Measurements from ENCODE around the gene PTGES.
A peak's percentile ranks its signal among the peaks of the same experiment; 100 is the strongest.
"Not testable (repeated sequence)": the region's sequence is repeated elsewhere in the genome, so short reads cannot be mapped to it uniquely, and the experiment has no call there.

Gene PTGES

GRCh38 chr9:129781131-129781530, 28.3 kb upstream of the PTGES start:
- H3K4me3 ChIP-seq (ENCODE audit: extremely low read depth, insufficient read depth, low read length, poor library complexity, severe bottlenecking), result no peak overlapping the region
- H3K4me1 ChIP-seq (ENCODE audit: control insufficient read depth, insufficient read depth, low read length, poor library complexity, severe bottlenecking), result peaks cover 18% of the 10 kb centered on the region
- H3K36me3 ChIP-seq (ENCODE audit: control insufficient read depth, insufficient read depth, low read length), result no peaks in the 10 kb centered on the region
- H3K9me3 ChIP-seq (ENCODE audit: control insufficient read depth, low read length), result no peaks in the 10 kb centered on the region
- 91 to 93% methylated on average over 6 to 7 of the region's 8 CpGs for WGBS, 2 experiments (ENCODE audit: insufficient coverage in 2 of 2)
- no peak overlapping the region for H3K27ac ChIP-seq (ENCODE audit: low read depth, low read length, severe bottlenecking)

- WGBS, 2 experiments (ENCODE audit: insufficient coverage in 2 of 2), result 84 to 94% methylated on average over 4 to 6 of the region's 7 CpGs
- H3K36me3 ChIP-seq (ENCODE audit: control insufficient read depth, insufficient read depth, low read length), result no peaks in the 10 kb centered on the region
- H3K27ac ChIP-seq (ENCODE audit: low read depth, low read length, severe bottlenecking), result no peak overlapping the region
- H3K4me1 ChIP-seq (ENCODE audit: control insufficient read depth, insufficient read depth, low read length, poor library complexity, severe bottlenecking), result peaks cover 18% of the 10 kb centered on the region
- no peak overlapping the region for H3K4me3 ChIP-seq (ENCODE audit: extremely low read depth, insufficient read depth, low read length, poor library complexity, severe bottlenecking)
- H3K9me3 ChIP-seq (ENCODE audit: control insufficient read depth, low read length), result no peaks in the 10 kb centered on the region
Measured at GRCh38 chr9:129779560-129780190, 26.8 kb upstream of the PTGES start.

GRCh38 chr9:129778469-129778868, 25.6 kb upstream of the PTGES start:
- H3K9me3 ChIP-seq (ENCODE audit: control insufficient read depth, low read length), result no peaks in the 10 kb centered on the region
- H3K4me3 ChIP-seq (ENCODE audit: extremely low read depth, insufficient read depth, low read length, poor library complexity, severe bottlenecking), result no peak overlapping the region
- no peaks in the 10 kb centered on the region for H3K36me3 ChIP-seq (ENCODE audit: control insufficient read depth, insufficient read depth, low read length)
- 80 to 94% methylated on average over 2 to 3 of the region's 3 CpGs for WGBS, 2 experiments (ENCODE audit: insufficient coverage in 2 of 2)
- peaks cover 18% of the 10 kb centered on the region for H3K4me1 ChIP-seq (ENCODE audit: control insufficient read depth, insufficient read depth, low read length, poor library complexity, severe bottlenecking)
- no peak overlapping the region for H3K27ac ChIP-seq (ENCODE audit: low read depth, low read length, severe bottlenecking)

GRCh38 chr9:129777769-129778130, 24.9 kb upstream of the PTGES start:
- H3K4me3 ChIP-seq (ENCODE audit: extremely low read depth, insufficient read depth, low read length, poor library complexity, severe bottlenecking), result no peak overlapping the region
- WGBS, 2 experiments (ENCODE audit: insufficient coverage in 2 of 2), result 87 to 93% methylated on average over 9 of the region's 11 CpGs
- peak overlapping the region; percentile 92 for H3K27ac ChIP-seq (ENCODE audit: low read depth, low read length, severe bottlenecking)
- no peaks in the 10 kb centered on the region for H3K36me3 ChIP-seq (ENCODE audit: control insufficient read depth, insufficient read depth, low read length)
- peaks cover 18% of the 10 kb centered on the region for H3K4me1 ChIP-seq (ENCODE audit: control insufficient read depth, insufficient read depth, low read length, poor library complexity, severe bottlenecking)
- no peaks in the 10 kb centered on the region for H3K9me3 ChIP-seq (ENCODE audit: control insufficient read depth, low read length)

- peak overlapping the region; percentile 92 for H3K27ac ChIP-seq (ENCODE audit: low read depth, low read length, severe bottlenecking)
- H3K4me3 ChIP-seq (ENCODE audit: extremely low read depth, insufficient read depth, low read length, poor library complexity, severe bottlenecking), result peak overlapping the region; percentile 6
- peaks cover 18% of the 10 kb centered on the region for H3K4me1 ChIP-seq (ENCODE audit: control insufficient read depth, insufficient read depth, low read length, poor library complexity, severe bottlenecking)
- no peaks in the 10 kb centered on the region for H3K9me3 ChIP-seq (ENCODE audit: control insufficient read depth, low read length)
- H3K36me3 ChIP-seq (ENCODE audit: control insufficient read depth, insufficient read depth, low read length), result no peaks in the 10 kb centered on the region
- whole genome bisulfite sequencing, 2 experiments (ENCODE audit: insufficient coverage in 2 of 2), result 47% methylated on average over 11 to 16 of the region's 16 CpGs
Measured at GRCh38 chr9:129776938-129777768, 24.3 kb upstream of the PTGES start.

DNA sequence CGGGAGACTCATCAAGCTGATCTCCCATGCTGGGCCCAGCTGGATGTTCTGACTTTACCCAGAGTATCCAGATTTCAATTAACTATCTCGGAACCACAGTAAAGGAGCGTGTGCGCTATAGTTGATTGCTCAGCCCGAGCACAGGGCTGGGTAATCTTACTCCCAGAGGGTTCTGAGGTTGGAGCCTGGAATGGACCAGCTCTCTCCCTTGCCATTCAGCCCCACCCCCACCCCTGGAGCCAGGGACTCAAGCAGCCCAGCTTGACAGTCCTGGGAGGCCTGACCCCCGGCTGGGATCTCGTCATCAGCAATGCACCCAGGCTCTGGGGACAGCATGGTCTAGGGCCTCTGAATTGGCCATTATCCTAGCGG, 23.7 kb upstream of the PTGES start:
- peak overlapping the region; percentile 92 for H3K27ac ChIP-seq (ENCODE audit: low read depth, low read length, severe bottlenecking)
- H3K4me3 ChIP-seq (ENCODE audit: extremely low read depth, insufficient read depth, low read length, poor library complexity, severe bottlenecking), result peak overlapping the region; percentile 6
- H3K9me3 ChIP-seq (ENCODE audit: control insufficient read depth, low read length), result no peaks in the 10 kb centered on the region
- 90 to 91% methylated on average over 7 to 8 of the region's 8 CpGs for WGBS, 2 experiments (ENCODE audit: insufficient coverage in 2 of 2)
- H3K36me3 ChIP-seq (ENCODE audit: control insufficient read depth, insufficient read depth, low read length), result no peaks in the 10 kb centered on the region
- H3K4me1 ChIP-seq (ENCODE audit: control insufficient read depth, insufficient read depth, low read length, poor library complexity, severe bottlenecking), result peaks cover 18% of the 10 kb centered on the region

DNA sequence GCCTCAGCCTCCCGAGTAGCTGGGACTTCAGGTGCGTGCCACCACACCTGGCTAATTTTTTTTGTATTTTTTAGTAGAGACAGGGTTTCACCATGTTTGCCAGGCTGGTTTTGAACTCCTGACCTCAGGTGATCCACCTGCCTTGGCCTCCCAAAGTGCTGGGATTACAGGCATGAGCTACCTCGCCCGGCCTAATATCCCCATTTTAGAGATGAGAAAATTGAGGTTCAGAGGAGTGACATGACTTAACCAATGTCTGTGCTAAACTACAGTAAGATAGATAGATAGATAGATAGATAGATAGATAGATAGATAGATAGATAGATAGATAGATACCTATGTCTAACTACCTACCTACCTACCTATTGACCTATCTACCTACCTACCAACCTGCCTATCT, 23.3 kb upstream of the PTGES start:
- WGBS, 2 experiments (ENCODE audit: insufficient coverage in 2 of 2), result 100% methylated on average over 1 to 3 of the region's 4 CpGs
- peaks cover 18% of the 10 kb centered on the region for H3K4me1 ChIP-seq (ENCODE audit: control insufficient read depth, insufficient read depth, low read length, poor library complexity, severe bottlenecking)
- not testable (repeated sequence) for H3K27ac ChIP-seq (ENCODE audit: low read depth, low read length, severe bottlenecking); H3K36me3 ChIP-seq (ENCODE audit: control insufficient read depth, insufficient read depth, low read length); H3K9me3 ChIP-seq (ENCODE audit: control insufficient read depth, low read length); H3K4me3 ChIP-seq (ENCODE audit: extremely low read depth, insufficient read depth, low read length, poor library complexity, severe bottlenecking)

DNA sequence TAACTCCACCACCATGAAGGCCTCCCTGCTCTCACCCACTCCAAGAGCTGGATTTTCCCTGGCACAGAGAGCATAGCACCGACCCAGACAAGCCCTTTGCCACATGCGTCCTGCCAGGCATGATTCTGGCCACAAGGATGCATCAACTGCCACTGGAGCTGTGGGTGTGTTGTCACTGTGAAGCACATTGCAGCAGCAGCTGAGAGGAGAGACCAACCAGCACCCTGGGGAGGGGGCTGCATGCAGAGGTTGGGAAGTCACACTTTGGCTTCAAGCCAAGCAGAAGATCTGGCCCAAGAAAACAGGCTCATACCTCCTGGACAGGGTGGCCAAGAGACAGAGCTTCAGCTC, 22.6 kb upstream of the PTGES start:
- H3K9me3 ChIP-seq (ENCODE audit: control insufficient read depth, low read length), result no peaks in the 10 kb centered on the region
- H3K4me3 ChIP-seq (ENCODE audit: extremely low read depth, insufficient read depth, low read length, poor library complexity, severe bottlenecking), result no peak overlapping the region
- WGBS, 2 experiments (ENCODE audit: insufficient coverage in 2 of 2), result 83 to 100% methylated on average over 1 to 2 of the region's 2 CpGs
- peaks cover 18% of the 10 kb centered on the region for H3K4me1 ChIP-seq (ENCODE audit: control insufficient read depth, insufficient read depth, low read length, poor library complexity, severe bottlenecking)
- H3K27ac ChIP-seq (ENCODE audit: low read depth, low read length, severe bottlenecking), result no peak overlapping the region
- H3K36me3 ChIP-seq (ENCODE audit: control insufficient read depth, insufficient read depth, low read length), result no peaks in the 10 kb centered on the region

GRCh38 chr9:129774791-129775447, 22.1 kb upstream of the PTGES start:
- Histone ChIP-seq H3K36me3 (ENCODE audit: control insufficient read depth, insufficient read depth, low read length) (no peaks in the 10 kb centered on the region), H3K9me3 (ENCODE audit: control insufficient read depth, low read length) (no peaks in the 10 kb centered on the region), H3K4me3 (ENCODE audit: extremely low read depth, insufficient read depth, low read length, poor library complexity, severe bottlenecking) (no peak overlapping the region), H3K4me1 (ENCODE audit: control insufficient read depth, insufficient read depth, low read length, poor library complexity, severe bottlenecking) (peaks cover 18% of the 10 kb centered on the region), H3K27ac (ENCODE audit: low read depth, low read length, severe bottlenecking) (no peak overlapping the region)
- WGBS, 2 experiments (ENCODE audit: insufficient coverage in 2 of 2), result 86 to 89% methylated on average over 17 to 20 of the region's 20 CpGs

DNA sequence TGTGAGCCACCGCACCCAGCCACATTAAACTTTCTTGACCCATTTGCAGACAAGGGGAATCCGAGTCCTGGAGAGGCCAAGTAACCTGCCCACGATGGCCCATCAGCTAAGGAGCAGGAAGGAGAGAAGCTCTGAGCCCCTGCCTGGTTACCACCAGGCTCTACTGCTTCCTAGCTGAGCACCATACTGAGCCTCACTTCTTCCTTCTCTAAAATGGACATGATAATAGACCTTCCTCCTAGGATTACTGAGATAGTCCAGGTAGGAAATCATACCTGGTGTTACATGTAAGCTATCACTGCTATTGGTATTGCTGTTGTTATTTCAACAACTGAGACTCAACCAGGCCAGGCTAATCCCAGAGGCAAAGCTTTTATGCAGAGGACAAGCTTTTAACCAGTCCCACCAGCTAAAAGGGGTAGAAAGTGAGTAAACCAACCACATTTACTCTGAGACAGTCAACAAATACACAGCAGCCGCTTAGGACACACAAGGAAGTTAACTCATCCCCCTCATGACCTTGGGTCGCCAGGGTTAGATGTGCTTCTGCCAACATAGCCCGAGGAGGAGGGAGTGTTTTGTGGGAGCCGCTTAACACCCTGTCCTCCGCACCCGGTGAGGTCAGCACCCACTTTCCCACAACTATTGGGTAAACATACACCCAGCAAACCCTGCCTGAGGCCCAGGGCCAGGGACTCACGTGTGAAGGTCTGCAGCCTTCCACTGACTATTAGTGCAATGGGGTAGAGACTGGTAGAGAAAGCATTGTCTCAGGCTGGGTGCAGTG, 20.6 kb upstream of the PTGES start:
- H3K4me1 ChIP-seq (ENCODE audit: control insufficient read depth, insufficient read depth, low read length, poor library complexity, severe bottlenecking), result peaks cover 18% of the 10 kb centered on the region
- 80 to 96% methylated on average over 3 of the region's 10 CpGs for WGBS, 2 experiments (ENCODE audit: insufficient coverage in 2 of 2)

More for the DNA sequence above, 20.6 kb upstream of the PTGES start:
- Histone ChIP-seq H3K36me3 (ENCODE audit: control insufficient read depth, insufficient read depth, low read length) (no peaks in the 10 kb centered on the region), H3K9me3 (ENCODE audit: control insufficient read depth, low read length) (no peaks in the 10 kb centered on the region), H3K27ac (ENCODE audit: low read depth, low read length, severe bottlenecking) (no peak overlapping the region), H3K4me3 (ENCODE audit: extremely low read depth, insufficient read depth, low read length, poor library complexity, severe bottlenecking) (no peak overlapping the region)
